HS-27A (cell line): ENCODE results near the gene MEGF8.
"Not testable (repeated sequence)": the region's sequence is repeated elsewhere in the genome, so short reads cannot be mapped to it uniquely, and the experiment has no call there.

Experiments
- DNase-seq: peaks from one replicate; pipeline ENCODE4 v3.0.0-alpha.2; 2012; ENCODE audit warnings: low read depth, missing footprints

MEGF8 gene

DNA sequence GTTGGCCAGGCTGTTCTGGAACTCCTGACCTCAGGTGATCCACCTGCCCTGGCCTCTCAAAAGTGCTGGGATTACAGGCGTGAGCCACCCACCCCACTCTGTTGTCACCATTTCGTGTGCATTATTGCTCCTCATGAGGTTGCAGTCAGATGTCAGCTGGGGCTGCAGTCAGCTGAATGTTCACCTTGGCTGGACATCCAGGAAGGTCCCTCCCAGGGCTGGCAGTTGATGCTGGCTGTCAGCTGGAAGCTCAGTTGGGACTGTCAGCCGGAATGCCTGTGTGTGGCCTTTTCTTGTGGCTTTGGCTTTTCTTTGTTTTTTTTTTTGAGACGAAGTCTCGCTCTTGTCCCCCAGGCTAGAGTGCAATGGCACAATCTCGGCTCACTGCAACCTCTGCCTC, 6.6 kb downstream of the MEGF8 start:
- no peak for DNase-seq

DNA sequence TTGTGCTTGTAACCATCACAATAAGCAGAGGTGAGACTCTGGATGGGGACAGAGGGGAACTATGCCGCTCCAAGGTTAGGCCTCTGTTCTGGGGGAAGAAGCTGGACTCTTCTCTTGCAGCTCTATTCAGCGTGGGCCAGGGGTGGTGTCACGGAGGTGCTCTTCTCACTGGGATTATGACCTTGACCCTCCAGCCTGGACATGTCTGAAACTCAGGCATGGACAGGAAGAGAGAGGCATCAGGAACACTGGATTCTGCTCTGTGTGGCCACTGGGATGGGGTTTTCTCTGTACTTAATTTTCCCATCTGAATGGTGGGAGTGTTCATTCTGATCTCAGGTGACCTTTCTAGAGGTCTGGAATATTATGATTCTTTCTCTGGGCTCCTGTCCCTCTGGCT, 7.6 kb downstream of the MEGF8 start:
- no peak for DNase-seq

- no peak for DNase-seq
Observed at GRCh38 chr19:42333975-42334696, 8.7 kb downstream of the MEGF8 start.

DNA sequence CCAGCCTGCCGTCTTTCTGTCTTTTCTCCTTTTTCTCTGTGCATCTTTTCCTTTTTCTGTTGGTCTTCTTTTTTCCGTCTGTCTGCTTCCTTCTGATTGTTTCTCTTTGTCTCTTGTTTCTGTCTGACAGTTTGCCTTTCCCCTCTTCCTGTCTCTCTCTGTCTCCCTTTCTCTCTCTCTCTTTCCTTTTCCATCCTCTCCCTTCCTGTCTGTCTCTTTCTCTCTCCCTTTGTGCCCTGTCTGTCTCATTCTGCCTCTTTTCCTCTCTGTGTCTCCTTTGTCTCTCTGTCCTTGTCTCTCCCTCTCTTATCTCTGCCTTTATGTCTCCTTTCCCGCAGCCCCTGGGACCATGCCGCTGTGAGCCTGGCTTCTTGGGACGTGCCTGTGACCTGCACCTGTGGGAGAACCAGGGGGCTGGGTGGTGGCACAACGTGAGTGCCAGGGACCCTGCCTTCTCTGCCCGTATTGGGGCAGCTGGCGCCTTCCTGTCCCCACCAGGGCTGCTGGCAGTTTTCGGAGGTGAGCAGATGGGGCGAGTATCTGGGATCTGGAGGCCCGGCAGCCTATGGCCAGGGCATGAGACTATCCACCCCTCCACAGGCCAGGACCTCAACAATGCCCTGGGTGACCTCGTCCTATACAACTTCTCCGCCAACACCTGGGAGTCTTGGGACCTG, 9.4 kb downstream of the MEGF8 start:
- DNase-seq: no peak

DNA sequence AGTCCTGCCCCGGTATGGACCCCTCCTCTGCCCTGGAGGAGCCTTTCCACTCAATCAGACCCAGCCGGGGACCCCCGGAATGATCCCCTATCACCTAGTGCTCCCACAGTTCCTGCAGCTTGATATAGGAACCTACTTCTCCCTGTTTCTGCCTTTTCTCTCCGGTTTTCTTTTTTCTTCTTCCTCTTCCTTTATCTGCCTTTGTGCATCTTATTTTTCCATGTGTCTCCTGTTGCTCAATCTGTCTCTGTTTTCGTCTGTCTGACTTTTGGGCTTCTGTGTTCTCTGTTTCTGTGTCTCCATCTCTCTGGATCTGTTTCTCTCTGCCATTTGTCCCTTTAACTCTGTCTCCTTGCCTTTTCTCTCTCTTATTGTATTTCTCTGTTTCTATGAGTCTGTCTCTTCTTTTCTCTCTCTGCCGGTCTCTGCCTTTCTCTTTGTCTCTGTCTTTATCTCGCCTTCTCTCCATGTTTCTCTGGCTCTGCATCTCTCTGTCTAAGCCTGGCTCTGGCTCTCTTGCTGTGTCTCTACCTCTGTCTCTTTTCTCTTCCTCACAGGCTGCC, 10.0 kb downstream of the MEGF8 start:
- no peak for DNase-seq

- DNase-seq: no peak
Observed at GRCh38 chr19:42335971-42336370, 10.5 kb downstream of the MEGF8 start.

- not testable (repeated sequence) for DNase-seq
Observed at GRCh38 chr19:42339126-42339860, 13.9 kb downstream of the MEGF8 start.

- DNase-seq: not testable (repeated sequence)
Observed at GRCh38 chr19:42339922-42340321, 14.5 kb downstream of the MEGF8 start.

DNA sequence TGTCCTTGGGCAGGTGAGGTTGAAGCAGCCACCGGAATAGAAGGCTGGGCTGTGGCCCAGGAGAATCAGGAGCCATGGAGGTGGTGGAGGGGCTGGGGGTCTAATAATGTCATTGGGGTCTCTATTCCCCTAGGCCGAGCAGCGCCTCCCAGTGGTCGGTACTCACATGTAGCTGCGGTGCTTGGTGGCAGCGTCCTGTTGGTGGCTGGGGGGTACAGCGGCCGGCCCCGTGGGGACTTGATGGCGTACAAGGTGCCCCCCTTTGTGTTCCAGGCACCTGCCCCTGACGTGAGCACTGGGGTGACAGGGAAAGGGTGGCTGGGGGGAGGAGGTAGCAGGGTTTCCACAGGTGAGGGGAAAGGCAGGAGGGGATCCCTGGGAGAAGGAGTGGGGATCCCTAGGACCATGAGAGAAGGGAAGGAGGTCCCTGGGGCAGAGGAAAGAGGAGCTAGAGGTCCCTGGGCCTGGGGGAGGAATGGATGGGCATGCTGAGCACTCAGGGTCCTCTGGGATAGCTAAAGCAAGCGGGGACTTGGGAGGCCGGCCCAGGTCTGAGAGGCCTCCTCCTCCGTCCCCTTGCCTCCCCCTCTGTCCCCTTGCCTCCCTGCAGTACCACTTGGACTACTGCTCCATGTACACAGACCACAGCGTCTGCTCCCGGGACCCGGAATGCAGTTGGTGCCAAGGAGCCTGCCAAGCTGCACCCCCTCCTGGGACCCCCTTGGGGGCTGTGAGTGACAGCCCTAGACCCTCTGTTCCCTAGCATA, 18.1 kb downstream of the MEGF8 start:
- no peak for DNase-seq

GRCh38 chr19:42344336-42344893, 19.0 kb downstream of the MEGF8 start:
- DNase-seq: no peak

DNA sequence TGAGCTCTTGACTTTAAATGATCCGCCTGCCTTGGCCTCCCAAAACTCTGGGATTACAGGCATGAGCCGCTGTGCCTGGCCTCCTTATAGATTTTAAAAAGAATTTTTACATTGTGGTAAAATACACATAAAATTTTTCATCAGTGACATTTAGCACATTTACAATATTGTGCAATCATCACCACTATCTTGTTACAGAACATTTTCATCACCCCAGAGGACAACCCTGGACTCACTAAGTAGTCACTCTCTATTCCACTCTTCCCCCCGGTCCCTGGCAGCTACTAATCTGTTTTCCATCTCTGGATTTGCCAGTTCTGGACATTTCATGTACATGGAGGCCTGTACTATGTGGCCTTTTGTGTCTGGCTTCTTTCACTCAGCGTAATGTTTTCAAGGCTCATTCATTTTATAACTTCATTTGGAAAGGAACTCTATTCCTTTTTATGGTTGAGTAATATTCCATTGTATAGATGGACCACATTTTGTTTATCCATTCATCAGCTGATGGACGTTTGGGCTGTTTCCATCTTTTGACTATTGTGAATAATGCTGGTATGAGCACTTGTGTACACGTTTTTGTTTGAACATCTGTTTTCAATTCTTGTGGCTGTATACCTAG, 19.9 kb downstream of the MEGF8 start:
- DNase-seq: no peak

GRCh38 chr19:42348211-42348610, 22.8 kb downstream of the MEGF8 start:
- no peak for DNase-seq

DNA sequence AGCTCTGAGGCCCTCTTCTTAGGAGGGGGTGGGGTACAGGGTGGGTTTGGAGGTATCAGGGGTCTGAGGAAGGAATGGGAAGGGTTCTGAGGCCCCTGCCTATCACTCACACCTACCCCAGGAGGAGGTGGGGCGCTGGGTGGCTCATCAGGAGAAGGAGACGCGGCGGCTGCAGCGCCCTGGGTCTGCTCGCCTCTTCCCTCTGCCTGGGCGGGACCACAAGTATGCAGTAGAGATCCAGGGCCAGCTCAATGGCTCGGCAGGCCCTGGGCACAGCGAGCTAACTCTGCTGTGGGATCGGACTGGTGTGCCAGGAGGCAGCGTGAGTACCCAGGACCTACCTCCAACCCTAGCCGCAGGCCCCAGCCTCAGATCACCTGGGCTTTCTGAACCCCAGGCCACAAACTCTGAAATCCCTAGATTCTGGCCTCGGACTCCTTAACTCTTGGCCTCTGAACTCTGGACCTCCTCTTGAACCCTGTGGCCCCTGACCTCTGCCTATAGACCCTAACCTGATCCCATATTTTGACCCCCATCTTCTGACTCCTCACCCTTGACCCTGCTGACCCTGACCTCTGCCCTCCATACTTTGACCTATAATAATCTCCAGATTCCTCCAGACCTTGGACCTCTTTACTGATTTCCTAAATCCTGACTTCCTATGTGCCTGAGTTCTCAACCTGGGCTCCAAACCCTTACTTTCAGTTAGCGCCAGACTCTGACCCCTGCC, 24.1 kb downstream of the MEGF8 start:
- DNase-seq: no peak

DNA sequence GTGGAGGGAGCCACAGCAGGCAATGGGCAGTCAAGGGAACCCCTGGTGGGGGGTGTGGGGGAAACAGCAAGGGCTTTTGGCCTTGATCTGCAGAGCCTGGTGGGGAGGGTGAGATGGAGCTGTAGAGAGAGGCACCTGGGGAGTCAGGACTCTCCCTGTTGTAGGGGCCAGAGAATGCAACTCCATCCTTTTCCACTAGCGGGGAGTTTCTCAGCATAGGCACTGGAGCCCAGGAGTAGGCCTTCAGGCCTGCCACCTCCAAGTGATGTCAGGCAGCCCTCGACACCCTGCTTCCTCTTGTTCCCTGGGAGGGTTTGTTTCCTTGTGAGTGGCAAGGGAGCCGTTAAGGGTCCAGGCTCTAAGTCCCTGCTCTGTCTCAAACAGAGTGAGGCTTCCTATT, 25.0 kb downstream of the MEGF8 start:
- DNase-seq: no peak

DNA sequence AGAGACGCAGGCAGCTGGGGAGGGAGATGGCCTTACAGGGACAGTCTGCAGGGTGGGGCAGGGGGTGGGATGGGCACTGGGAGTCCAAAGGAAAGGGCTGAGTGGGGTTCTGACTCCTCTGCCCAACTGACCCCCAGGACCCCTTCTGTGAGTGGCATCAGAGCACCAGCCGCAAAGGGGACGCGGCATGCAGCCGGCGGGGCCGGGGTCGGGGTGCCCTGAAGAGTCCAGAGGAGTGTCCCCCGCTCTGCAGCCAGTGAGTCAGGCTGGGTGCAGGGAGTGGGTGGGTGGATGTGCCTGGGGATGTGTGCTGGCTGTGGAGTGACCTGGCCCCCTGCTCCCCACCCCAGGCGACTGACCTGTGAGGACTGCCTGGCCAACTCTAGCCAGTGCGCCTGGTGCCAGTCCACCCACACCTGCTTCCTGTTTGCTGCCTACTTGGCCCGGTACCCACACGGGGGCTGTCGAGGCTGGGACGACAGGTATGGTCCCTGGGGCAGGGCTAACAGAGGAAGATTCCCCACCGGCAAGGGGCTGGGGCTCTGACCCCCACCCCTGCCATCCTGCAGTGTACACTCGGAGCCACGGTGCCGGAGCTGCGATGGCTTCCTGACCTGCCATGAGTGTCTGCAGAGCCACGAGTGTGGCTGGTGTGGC, 25.8 kb downstream of the MEGF8 start:
- DNase-seq: no peak

- DNase-seq: no peak
Observed at GRCh38 chr19:42352301-42353259, 27.1 kb downstream of the MEGF8 start.

DNA sequence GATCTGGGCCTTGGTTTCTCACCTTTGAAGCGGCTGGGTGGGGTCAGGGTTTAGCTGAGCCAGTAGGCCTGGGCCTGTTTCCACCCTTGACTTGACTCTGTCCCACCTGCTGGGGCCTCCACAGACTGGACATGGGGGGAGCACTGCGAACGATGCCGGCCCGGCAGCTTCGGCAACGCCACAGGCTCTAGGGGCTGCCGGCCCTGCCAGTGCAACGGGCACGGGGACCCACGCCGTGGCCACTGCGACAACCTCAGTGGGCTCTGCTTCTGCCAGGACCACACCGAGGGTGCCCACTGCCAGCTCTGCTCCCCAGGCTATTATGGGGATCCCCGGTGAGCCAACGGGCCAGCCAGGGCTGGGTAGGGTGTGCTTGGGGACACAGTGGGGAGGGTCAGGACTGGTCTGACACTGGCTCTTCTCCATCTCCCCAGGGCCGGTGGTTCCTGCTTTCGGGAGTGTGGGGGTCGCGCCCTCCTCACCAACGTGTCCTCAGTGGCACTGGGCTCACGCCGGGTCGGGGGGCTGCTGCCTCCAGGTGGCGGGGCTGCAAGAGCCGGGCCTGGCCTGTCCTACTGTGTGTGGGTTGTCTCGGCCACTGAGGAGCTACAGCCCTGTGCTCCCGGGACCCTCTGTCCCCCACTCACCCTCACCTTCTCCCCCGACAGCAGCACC, 28.0 kb downstream of the MEGF8 start:
- no peak for DNase-seq

DNA sequence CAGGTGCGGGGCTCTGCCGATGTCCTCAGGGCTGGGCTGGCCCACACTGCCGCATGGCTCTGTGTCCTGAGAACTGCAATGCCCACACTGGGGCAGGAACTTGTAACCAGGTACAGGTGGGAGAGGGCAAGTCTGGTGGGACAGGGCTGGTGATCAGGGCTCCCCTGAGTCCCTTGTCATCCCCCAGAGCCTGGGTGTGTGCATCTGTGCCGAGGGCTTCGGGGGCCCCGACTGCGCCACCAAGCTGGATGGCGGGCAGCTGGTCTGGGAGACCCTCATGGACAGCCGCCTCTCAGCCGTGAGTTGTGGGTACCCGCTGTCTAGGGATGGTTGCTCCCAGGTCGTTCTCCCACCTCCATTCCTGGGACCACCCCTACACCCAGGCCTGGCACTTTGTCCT, 30.5 kb downstream of the MEGF8 start:
- DNase-seq: no peak
